Measurements from ENCODE around the gene ADAMTSL3.

The ADAMTSL3 gene

DNA sequence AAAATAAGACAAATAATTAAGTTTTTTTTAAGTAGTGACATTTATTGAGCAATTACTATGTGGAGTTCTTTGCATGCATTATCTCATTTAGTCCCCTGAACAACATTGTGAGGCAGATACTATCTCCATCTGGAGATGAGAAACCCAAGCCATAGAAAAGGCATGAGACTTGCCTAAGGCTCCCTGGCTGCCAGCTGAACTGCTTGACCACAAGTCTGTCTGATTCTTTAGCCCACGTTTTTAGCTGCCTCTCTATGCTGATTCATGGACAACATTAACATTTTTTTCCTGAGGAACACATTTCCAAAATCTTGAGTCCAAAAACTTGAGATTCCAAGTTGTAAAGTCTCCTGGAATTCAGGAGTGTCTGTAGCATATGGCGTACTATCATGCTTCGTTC, 318.1 kb downstream of the ADAMTSL3 start:
- Histone ChIP-seq H3F3A (ENCODE audit: control insufficient read depth, insufficient read depth) (no peaks in the 10 kb centered on the region), H3K4me1 (ENCODE audit: control insufficient read depth, low read length) (no peaks in the 10 kb centered on the region), H4K20me1 (ENCODE audit: control insufficient read depth, insufficient read depth, low read depth, low read length) (no peaks in the 10 kb centered on the region), H3K4me3 (ENCODE audit: low read length) (no peak overlapping the region), H3K36me3 (ENCODE audit: control insufficient read depth, low read length) (no peaks in the 10 kb centered on the region), H3K27ac (ENCODE audit: low read depth, low read length) (no peak overlapping the region), H3K79me2 (ENCODE audit: control insufficient read depth, low read length) (no peaks in the 10 kb centered on the region), H3K4me2 (ENCODE audit: low read length) (no peak overlapping the region), H3K9me3 (ENCODE audit: control insufficient read depth, insufficient read depth, low read length) (peaks cover 4% of the 10 kb centered on the region; the same call in 1 of the 2 replicates), H3K27me3 (ENCODE audit: control insufficient read depth, low read length) (no peaks in the 10 kb centered on the region), H3K9me2 (replicated peaks; ENCODE audit: control insufficient read depth, low read length) (no peaks in the 10 kb centered on the region)
- TF ChIP-seq, protein P1, sequence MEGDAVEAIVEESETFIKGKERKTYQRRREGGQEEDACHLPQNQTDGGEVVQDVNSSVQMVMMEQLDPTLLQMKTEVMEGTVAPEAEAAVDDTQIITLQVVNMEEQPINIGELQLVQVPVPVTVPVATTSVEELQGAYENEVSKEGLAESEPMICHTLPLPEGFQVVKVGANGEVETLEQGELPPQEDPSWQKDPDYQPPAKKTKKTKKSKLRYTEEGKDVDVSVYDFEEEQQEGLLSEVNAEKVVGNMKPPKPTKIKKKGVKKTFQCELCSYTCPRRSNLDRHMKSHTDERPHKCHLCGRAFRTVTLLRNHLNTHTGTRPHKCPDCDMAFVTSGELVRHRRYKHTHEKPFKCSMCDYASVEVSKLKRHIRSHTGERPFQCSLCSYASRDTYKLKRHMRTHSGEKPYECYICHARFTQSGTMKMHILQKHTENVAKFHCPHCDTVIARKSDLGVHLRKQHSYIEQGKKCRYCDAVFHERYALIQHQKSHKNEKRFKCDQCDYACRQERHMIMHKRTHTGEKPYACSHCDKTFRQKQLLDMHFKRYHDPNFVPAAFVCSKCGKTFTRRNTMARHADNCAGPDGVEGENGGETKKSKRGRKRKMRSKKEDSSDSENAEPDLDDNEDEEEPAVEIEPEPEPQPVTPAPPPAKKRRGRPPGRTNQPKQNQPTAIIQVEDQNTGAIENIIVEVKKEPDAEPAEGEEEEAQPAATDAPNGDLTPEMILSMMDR (IDR thresholded peaks at IDR 0.05; ENCODE audit: low read depth, low read length, poor library complexity, severe bottlenecking), result no peak
- no peak for TF ChIP-seq EZH2phosphoT487 (IDR thresholded peaks at IDR 0.05; ENCODE audit: borderline replicate concordance, low read length)

DNA sequence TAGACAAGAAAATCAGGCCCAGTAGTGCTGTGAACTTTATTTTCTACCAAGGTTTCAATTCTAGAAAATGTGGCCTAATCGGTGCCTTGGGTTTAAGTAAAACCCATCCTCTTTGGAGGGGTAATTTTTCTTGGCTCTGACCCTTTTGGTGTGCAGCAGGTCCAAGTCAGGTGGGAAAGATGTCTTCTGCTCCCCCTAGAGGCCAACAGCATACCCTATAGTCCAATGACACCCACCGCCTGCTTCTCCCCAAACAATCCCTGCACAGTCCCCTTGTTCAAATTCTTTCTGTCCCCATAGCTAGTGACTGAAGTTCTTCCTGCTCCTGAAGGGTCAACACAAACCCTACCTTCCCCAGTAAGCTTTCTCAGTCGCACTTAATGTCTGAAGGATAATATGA, 319.9 kb downstream of the ADAMTSL3 start:
- no peaks in the 10 kb centered on the region for H3F3A ChIP-seq (ENCODE audit: control insufficient read depth, insufficient read depth)
- H3K4me2 ChIP-seq (ENCODE audit: low read length), result no peak overlapping the region
- H3K27ac ChIP-seq (ENCODE audit: low read depth, low read length), result no peak overlapping the region
- H4K20me1 ChIP-seq (ENCODE audit: control insufficient read depth, insufficient read depth, low read depth, low read length), result no peaks in the 10 kb centered on the region
- H3K9me2 ChIP-seq (replicated peaks; ENCODE audit: control insufficient read depth, low read length), result no peaks in the 10 kb centered on the region
- H3K4me3 ChIP-seq (ENCODE audit: low read length), result no peak overlapping the region
- H3K9me3 ChIP-seq (ENCODE audit: control insufficient read depth, insufficient read depth, low read length), result peaks cover 7% of the 10 kb centered on the region
- H3K4me1 ChIP-seq (ENCODE audit: control insufficient read depth, low read length), result no peaks in the 10 kb centered on the region
- no peaks in the 10 kb centered on the region for H3K36me3 ChIP-seq (ENCODE audit: control insufficient read depth, low read length)
- H3K27me3 ChIP-seq (ENCODE audit: control insufficient read depth, low read length), result no peaks in the 10 kb centered on the region
- H3K79me2 ChIP-seq (ENCODE audit: control insufficient read depth, low read length), result no peaks in the 10 kb centered on the region
- TF ChIP-seq, protein P1 (IDR thresholded peaks at IDR 0.05; ENCODE audit: low read depth, low read length, poor library complexity, severe bottlenecking), result peak; percentile 70
- no peak for TF ChIP-seq EZH2phosphoT487 (IDR thresholded peaks at IDR 0.05; ENCODE audit: borderline replicate concordance, low read length)

DNA sequence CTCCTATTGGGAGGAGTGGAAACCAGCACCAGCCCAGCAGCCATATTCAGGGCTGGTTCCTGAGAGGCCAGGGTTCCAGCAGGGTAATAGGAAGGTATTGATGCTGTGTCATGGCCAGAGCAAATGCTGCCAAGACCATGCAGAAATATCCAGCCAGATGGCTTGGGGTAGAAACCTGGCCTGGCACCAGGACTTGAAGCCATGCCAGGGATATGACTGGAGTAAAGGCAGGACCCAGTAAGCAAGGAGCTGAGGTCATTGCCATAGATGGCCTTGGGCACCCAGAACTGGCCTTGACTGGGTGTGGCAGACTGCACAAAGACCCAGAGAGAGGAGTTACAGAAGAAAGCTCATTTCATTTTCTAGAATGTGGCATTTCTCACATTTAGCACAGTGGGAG, 324.1 kb downstream of the ADAMTSL3 start:
- 0 out of 2 replicates have a peak, but pooled peaks cover under 1% of the 10 kb centered on the region for H3K4me1 ChIP-seq (ENCODE audit: control insufficient read depth, low read length)
- no peaks in the 10 kb centered on the region for H3K36me3 ChIP-seq (ENCODE audit: control insufficient read depth, low read length)
- no peaks in the 10 kb centered on the region for H3F3A ChIP-seq (ENCODE audit: control insufficient read depth, insufficient read depth)
- no peak overlapping the region for H3K27ac ChIP-seq (ENCODE audit: low read depth, low read length)
- TF ChIP-seq, protein P1 (IDR thresholded peaks at IDR 0.05; ENCODE audit: low read depth, low read length, poor library complexity, severe bottlenecking), result no peak
- no peak for TF ChIP-seq EZH2phosphoT487 (IDR thresholded peaks at IDR 0.05; ENCODE audit: borderline replicate concordance, low read length)
- H3K79me2 ChIP-seq (ENCODE audit: control insufficient read depth, low read length), result no peaks in the 10 kb centered on the region
- H3K4me3 ChIP-seq (ENCODE audit: low read length), result no peak overlapping the region
- no peaks in the 10 kb centered on the region for H3K27me3 ChIP-seq (ENCODE audit: control insufficient read depth, low read length)
- H3K4me2 ChIP-seq (ENCODE audit: low read length), result no peak overlapping the region
- H3K9me3 ChIP-seq (ENCODE audit: control insufficient read depth, insufficient read depth, low read length), result peaks cover 12% of the 10 kb centered on the region
- H4K20me1 ChIP-seq (ENCODE audit: control insufficient read depth, insufficient read depth, low read depth, low read length), result no peaks in the 10 kb centered on the region
- no peaks in the 10 kb centered on the region for H3K9me2 ChIP-seq (replicated peaks; ENCODE audit: control insufficient read depth, low read length)
